Fibroblast of pulmonary artery (primary cell): ENCODE data around the gene PXYLP1.

Source experiments
- DNase-seq: peaks from one replicate; pipeline ENCODE4 v3.0.0-alpha.2; 2010; ENCODE audit warnings: low read depth
- H3K4me3 ChIP-seq: replicated peaks from 2 replicates; pipeline ENCODE4 v1.5.1; 2011; ENCODE audit warnings: low read depth, mild to moderate bottlenecking, control low read depth, low read length, moderate library complexity
- CTCF ChIP-seq: IDR thresholded peaks from 2 replicates; pipeline ENCODE4 v1.5.1; 2011; ENCODE audit warnings: mild to moderate bottlenecking, control low read depth, low read length, inconsistent platforms; ENCODE audit errors: missing control alignments

The PXYLP1 gene

DNA sequence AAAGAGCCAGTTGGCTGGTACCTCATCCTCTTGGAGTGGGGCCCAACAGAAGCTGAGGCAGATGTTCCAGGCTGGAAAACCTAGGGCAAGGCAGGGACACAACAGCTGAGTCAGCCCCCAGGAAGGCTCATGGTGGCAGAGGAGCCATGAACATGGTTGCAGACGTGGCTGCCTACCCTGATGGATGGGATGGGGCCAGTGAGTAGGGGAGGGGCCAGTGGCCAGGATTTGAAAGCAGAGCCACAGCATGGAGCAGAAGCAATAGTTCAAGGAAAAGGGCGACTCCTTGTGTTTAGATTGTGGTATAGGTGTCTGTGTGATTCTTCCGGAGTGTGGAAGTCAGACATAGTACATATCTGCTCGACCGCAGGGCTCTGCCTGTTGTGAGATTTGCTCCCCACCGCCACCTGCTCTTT, 24.2 kb downstream of the PXYLP1 start:
- peak; percentile 44 for DNase-seq
- H3K4me3 ChIP-seq, result no peak overlapping the region
- peak; percentile 30 for TF ChIP-seq CTCF

DNA sequence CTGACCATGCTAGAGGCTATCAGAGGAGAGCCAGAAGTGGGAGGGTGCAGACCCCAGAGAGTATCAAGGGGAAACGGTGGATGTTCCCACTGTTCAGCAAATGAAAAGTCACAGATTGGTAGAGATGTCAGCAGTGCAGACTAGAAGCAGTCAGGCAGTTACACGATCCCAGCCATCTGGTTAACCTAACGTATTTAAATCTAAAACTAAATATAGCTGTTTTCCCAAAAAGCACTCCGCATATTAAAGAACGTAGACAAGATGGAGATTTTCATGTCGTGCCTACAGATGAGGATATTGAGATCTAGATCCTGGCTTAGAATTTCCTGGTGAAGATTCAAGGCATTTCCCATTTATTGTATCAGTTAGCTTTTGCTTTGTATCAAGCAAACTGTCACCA, 25.2 kb downstream of the PXYLP1 start:
- no peak for DNase-seq
- no peak overlapping the region for H3K4me3 ChIP-seq
- no peak for TF ChIP-seq CTCF

DNA sequence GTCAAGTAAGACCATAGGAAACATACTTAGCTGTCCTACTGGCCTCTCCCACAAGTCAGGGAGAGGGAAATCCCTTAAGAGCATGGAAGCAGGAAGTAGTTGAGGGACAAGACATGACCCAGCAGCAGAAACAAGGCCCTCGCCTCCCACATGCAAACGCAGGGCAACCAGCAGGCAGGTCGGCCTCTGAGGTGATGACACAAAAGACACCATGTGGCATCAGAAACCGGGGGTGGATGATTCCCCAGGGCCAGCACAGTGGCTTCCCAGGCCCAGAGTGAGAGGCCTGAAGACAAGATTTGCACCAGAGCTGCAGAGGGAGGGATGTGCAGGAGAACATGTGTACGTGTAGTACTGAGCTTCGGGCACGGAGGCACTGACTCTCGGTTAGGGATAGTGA, 26.3 kb downstream of the PXYLP1 start:
- H3K4me3 ChIP-seq, result no peak overlapping the region
- no peak for TF ChIP-seq CTCF
- no peak for DNase-seq

DNA sequence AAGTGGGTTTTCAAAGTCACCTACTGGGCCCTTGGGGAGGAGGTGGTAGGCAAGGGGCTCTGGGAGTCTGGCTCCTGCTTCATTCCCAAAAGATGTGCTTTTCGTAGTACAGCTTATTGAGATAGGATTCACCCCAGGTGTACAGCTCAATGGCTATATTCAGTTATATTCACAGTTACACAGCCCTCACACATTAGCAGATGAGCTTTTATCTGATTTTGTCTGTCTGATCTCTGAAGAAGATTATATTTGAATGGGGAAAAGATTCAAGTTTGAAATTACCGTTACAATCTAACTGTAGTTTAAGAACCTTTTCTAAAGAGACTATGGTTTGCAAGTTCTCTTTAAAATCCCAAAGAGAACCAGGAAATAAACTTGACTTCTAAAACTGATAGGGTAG, 27.3 kb downstream of the PXYLP1 start:
- TF ChIP-seq CTCF, result no peak
- H3K4me3 ChIP-seq, result no peak overlapping the region
- DNase-seq, result no peak

- H3K4me3 ChIP-seq, result no peak overlapping the region
- no peak for DNase-seq
- TF ChIP-seq CTCF, result no peak
Measured at GRCh38 chr3:141259821-141260629, 28.4 kb downstream of the PXYLP1 start.

DNA sequence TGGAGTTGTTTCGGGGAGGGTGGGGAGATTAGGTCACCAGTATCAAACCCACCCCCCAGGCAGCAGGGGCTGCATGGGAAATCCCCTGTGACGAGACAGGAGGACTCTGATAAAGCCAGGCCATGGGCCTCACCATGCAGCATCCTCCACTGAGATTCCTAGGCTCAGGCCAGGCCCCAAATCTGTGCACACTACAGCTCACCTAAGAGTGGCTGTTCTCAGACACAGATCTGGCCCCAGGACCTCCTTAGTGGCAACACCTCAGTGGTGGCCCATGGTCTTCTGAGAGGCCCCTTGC, 29.0 kb downstream of the PXYLP1 start:
- no peak overlapping the region for H3K4me3 ChIP-seq
- DNase-seq, result no peak
- no peak for TF ChIP-seq CTCF
